ENCODE measurements around the gene ATRIP.

ATRIP gene

DNA sequence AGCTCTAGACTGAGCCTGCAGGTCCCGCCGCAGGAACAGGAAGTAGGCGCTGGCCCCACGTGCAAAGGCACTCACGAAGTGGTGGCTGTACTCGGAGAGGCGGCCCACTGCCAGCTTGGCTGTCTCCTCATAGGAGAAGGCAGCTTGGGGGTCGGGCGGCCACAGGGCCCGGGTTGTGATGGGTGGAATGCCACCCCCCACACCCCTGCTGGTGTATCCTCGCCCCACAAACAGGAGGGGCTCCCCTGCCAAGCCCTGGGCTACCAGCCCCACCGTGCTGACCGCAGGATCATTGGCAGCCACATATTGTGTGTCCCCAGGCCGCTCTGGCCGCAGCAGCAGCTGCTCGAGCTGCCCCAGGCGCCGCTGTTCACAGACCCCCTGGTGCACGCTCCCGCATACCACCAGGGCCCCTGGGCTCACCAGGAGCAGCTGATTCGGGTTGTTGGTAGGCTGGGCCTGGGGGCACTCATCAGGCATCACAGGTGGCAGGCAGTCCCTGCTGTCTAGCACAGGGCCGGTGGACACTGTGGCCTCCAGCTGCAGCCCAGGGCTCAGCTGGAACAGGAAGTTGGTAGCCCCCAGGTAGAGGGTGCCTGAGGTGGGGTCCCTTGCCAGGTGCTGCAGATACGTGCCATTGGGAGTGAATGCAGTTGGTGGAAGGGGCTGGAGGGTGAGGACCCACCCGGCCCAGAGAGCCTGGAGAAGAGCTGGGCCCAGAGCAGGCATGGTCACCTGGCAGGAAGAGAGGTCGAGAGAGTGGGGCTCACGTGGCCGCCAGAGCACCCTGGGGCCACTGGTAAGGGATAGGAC is 22.4 kb upstream of the ATRIP start:
- DNase-seq (ENCODE audit: low read depth): no peak

DNA sequence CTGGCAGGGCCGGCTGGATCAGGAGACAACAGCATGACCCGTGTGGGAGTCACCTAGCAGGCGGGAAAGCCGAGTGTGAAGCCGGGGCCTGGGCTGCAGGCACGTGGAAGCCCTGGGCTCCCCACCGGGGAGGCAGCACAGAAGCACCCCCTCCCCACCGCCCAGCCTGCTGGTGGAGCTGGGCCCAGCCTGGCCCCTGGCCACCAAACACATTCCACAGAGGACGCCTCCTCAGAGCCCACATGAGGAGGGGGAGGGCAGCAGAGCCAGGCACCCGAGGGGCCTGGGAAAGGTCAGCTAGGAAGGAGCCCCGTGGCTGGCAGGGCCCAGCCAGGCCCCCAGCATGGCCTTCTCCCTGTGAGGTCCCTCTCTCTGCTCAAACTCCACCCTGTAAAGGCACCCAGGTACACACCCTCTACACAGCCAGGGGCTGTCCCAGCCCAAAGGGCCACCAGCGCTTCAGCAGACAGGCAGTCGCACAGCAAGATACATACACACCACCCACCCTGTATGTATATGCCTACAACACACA is 21.2 kb upstream of the ATRIP start:
- no peak for DNase-seq (ENCODE audit: low read depth)

GRCh38 chr3:48426401-48426909 is 20.1 kb upstream of the ATRIP start:
- DNase-seq (ENCODE audit: low read depth): no peak

DNA sequence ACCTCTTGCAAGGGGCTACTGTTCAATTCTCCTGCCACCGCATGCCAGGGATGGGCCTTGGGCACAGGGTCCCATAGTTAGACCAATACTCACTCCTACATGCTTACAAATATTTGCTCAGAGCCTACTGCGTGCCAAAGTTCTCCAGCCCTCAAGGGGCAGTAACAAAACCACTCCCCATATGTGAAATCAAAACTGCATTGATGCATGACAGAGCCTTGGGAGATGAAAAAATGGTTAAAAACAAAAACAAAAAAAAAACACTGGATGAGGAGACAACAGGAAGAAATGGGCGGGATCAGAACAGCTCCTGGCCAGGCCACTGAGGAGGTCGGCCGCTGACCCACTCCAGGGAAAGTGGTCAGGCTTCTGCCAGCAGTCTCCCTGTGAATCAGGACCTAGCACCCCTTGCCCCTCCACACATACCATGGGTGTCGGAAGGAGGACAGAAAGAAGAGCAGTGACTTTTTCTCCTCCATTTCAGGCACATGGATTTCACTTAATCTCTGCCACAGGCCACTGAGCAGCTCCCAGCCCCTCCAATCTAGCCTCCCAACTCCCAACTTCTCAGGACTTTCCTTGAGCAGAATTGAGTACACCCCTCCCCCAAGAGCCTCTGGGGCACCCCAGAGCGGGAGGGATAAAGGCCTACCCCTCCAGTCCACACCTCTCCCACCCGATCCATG is 19.4 kb upstream of the ATRIP start:
- DNase-seq (ENCODE audit: low read depth): no peak

- no peak for DNase-seq (ENCODE audit: low read depth)
These were observed 18.9 kb upstream of the ATRIP start for GRCh38 chr3:48427630-48427962.

GRCh38 chr3:48428088-48428571 is 18.4 kb upstream of the ATRIP start:
- no peak for DNase-seq (ENCODE audit: low read depth)

DNA sequence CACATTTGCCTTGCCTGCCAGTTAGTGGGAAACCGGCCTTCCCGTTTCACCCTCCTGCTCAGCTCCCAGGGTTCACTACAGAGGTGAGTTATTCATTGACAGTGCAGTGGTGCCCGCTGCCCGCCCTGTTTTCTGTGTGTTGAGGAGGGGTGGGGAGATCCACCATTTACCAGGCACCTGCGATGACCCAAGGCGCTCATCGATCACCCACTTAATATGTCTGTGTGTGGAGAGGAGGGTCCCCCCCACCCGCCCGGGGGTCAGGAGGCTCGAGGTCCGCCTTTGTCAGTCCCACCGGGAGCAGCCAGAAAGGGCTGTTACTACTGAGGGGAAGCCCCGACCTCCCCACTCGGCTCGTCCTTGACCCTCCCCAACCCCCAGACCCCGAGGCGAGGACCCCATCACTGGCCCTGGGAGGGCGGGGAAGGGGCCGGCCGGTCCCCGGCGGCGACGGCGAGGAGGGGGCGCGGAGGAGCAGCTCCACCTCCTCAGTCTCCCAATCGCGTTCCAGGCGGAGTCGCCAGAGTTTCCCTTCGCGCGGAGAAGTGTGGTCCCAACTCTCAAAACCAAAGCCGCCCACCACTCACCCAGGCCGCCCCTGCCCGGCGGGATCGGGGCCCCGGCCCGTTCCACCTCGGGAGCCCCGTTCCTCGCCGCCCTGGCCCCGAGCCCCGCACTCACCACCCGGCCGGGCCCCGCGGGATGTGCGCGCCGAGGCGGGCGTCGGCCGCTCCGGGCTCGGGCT is 17.8 kb upstream of the ATRIP start:
- DNase-seq (ENCODE audit: low read depth): no peak

- DNase-seq (ENCODE audit: low read depth): peak; percentile 56
These were observed 17.1 kb upstream of the ATRIP start for GRCh38 chr3:48429317-48429959.

DNA sequence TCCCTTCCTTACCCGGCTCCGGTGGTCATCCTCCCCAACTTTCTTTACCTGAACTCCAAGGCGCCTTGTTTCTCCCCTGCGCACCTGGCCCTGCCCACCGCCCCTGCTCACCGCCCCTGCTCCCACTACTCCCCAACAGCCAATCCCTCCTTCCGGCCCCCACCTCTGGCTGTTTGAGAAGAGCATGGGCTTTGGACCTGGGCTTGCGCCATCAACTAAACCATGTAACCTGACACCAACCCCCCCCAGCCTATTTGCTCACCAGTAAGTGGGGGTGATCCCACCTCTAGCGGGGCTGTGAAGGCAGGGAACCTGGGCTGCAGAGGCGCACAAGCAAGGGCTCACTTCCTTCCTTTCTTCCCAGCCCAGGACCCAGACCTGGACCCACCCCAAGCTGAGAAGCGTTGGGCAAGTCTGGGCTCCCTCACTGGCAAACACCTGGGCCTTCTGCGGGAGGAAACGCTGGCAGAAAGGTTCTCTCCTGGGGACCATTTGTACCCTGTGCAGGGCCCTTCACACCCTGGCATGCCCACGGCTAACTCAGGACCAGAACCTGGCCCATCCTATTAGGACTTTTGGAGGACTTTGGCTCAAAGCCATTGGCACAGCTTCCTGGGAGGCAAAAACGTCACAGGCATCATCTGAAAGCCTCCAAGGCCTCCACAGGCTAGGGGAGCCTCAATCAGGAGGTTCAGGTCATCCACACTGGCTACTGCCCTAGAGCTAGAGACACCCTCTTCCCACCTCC is 16.4 kb upstream of the ATRIP start, which contains the start of gene PLXNB1:
Gene PLXNB1, minus strand, starts transcription at position 127 of the 748 bp plus-strand sequence. CDS start 5,475 bp downstream, outside the sequence.
- no peak for DNase-seq (ENCODE audit: low read depth)

GRCh38 chr3:48430708-48431101 is 15.8 kb upstream of the ATRIP start:
- no peak for DNase-seq (ENCODE audit: low read depth)

- no peak for DNase-seq (ENCODE audit: low read depth)
These were observed 15.1 kb upstream of the ATRIP start for GRCh38 chr3:48431224-48432029.

GRCh38 chr3:48432411-48433371 is 13.8 kb upstream of the ATRIP start:
- no peak for DNase-seq (ENCODE audit: low read depth)

GRCh38 chr3:48433472-48434118 is 12.9 kb upstream of the ATRIP start:
- DNase-seq (ENCODE audit: low read depth): no peak

- no peak for DNase-seq (ENCODE audit: low read depth)
These were observed 11.8 kb upstream of the ATRIP start for GRCh38 chr3:48434591-48435222.

GRCh38 chr3:48435223-48435595 is 11.3 kb upstream of the ATRIP start:
- DNase-seq (ENCODE audit: low read depth): no peak

DNA sequence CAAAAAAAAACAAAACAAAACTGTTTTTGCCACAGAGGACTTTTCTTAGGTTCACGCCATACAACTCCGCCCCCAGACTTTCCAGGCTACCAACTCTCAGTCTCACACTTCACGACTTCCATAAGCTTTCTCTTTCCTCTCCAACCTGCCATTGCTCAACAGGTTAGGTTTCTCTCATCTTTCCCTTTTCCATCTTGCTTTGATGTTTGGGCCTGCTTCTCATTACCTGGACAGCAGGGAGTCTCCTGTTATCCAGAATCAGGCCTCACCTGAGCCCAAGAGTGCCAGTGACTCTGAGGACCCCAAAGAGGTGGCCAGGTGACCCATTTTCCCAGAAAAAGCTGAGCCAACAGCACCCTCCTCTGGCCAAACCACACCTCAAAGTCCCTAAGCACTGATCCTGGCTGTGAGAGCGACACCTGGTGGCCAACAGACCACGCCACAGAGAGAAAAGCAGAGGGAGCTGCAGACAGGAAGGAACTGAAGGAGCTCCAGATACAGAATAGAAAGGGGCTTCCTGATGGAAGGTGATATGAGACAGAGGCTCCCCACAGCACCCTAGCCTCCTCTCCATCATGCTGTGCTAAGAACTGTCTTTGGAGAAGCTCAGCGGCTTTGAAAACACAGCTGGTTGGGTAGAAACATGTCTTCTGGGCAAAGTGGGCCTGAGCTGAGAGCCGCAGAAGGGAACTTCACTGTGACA is 10.6 kb upstream of the ATRIP start:
- DNase-seq (ENCODE audit: low read depth): peak; percentile 78

DNA sequence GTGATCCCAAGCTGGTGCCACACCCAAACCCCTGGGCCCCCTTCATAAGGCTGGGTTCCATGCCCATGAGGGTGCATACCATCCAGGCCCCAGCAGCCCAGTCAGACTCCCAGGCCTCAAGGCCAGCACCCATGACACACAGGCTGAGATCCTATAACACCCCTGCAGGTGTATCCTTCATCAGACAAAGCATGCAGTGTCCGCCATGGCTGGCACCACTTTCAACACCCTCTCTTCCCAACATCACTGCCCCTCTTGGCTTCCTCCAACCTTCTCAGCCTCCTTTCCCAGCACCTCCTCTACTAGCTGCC is 10.1 kb upstream of the ATRIP start:
- DNase-seq (ENCODE audit: low read depth): no peak

DNA sequence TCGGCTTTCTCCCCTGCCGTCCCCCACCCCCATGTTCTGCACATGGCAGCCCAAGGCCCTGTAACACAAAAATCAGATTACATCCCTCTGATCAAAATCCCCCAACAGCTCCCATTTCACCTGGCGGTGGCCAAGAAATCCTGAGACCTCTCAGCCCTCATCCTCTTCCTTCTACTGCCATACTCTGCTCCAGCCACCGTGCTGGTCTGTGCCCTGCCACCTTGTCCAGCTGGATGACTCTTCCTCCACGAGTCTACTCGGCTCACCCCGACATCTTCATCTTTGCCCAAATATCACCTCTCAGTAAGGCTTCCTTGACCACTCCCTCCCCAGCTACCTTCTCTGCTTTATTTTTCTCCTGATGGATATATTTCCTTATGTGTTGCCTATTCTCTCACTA is 9.7 kb upstream of the ATRIP start:
- no peak for DNase-seq (ENCODE audit: low read depth)
